GM12873 (cell line): Measurements from ENCODE around the gene THTPA.

Experiments
- TF ChIP-seq, protein P1 (sequence below): IDR thresholded peaks from 2 replicates; pipeline ENCODE4 v1.5.1; 2012; ENCODE audit warnings: low read depth, mild to moderate bottlenecking, moderate library complexity, low read length, control low read depth; ENCODE audit not compliant: insufficient read depth; ENCODE audit errors: missing control alignments

THTPA gene

GRCh38 chr14:23563473-23564180, 7.6 kb downstream of the THTPA start:
- TF ChIP-seq, protein P1, sequence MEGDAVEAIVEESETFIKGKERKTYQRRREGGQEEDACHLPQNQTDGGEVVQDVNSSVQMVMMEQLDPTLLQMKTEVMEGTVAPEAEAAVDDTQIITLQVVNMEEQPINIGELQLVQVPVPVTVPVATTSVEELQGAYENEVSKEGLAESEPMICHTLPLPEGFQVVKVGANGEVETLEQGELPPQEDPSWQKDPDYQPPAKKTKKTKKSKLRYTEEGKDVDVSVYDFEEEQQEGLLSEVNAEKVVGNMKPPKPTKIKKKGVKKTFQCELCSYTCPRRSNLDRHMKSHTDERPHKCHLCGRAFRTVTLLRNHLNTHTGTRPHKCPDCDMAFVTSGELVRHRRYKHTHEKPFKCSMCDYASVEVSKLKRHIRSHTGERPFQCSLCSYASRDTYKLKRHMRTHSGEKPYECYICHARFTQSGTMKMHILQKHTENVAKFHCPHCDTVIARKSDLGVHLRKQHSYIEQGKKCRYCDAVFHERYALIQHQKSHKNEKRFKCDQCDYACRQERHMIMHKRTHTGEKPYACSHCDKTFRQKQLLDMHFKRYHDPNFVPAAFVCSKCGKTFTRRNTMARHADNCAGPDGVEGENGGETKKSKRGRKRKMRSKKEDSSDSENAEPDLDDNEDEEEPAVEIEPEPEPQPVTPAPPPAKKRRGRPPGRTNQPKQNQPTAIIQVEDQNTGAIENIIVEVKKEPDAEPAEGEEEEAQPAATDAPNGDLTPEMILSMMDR = no peak

DNA sequence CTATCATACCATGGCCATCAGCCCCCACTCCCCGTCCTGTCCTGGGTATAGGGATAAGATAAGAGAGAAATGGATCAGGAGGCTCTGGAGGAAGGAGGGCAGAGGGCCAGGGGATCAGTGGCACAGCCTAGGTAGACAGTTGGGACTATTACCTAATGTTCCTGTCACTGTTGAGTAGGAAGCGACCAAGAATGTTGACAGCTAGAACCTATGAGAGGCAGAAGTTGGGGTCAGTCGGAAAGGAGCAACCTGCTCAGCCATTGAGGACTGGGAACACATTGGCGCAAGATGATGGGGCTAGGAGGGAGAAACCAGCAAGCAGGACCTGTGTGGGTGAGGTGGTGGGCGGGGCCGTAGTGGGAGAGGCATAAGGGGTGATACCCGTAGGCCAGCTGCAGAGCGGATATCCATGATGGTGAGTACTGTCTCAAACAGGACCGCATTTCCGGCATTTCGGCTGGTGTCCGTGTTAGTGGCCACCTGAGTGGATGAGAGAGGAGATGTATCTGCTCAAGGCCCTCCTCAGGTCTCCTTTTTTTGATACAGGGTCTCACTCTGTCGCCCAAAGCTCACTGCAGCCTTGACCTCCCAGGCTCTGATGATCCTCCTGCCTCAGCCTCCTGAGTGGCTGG, 8.2 kb downstream of the THTPA start:
- TF ChIP-seq, protein P1 = no peak

DNA sequence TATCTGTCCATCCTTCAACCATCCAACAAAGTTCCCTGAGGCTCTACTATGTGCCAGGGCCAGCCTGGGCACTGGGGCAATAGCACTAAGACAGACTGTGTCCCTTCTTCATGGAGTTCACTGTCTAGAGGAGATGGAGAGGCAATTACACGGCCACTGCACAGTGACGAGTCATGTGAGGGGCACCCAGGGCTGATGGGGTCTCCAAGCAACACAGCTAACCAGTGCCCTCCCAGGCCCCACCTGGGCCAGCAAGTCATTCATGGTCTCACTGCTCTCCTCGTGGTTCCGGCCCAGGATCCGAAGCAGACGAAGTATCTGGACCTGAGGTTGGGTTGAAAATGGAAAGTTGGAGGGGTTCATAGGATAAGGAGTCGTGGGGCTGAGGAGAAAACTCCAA, 8.8 kb downstream of the THTPA start:
- TF ChIP-seq, protein P1 = no peak

DNA sequence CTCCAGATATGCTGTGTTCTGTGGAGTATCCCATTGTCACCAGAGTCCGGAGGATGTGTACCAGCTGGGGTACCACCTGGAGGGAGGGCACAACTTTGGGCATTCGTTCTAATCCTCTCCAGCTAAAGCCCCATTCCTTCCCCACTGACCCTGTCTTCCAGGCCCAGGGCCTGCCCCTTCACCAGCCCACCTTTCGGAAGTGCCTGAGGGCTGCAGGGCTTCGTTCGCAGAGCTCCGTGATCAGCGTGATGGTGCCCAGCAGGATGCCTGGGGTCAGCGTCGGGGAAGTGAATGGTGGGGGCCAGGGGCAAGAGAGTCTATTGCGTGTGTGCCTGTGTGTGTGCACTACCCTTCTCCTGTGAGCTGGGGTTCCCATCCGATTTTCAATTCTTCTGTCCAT, 9.6 kb downstream of the THTPA start:
- TF ChIP-seq, protein P1 = no peak

- TF ChIP-seq, protein P1 = no peak
Observed at GRCh38 chr14:23566112-23566777, 10.2 kb downstream of the THTPA start.

DNA sequence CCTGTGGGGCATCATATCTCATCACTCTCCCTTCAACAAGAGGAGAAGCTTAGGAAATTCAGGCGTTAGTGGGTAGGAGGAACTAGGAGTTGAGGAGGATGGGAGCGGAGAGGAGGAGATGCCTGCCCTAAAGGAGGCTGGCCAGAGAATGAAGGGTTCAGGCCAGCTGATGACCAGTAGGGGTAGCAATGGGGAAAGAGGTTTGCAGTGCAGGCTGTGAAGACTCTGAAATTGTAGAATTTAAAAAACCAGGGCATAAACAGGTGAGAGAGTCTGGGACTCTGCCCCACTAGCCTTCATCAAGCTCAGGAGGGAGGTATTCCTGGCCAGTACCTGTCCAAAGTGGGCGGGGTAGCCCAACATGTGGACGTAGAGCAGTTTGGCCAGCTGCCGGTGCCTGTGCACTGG, 10.7 kb downstream of the THTPA start:
- TF ChIP-seq, protein P1 = peak; percentile 18

- TF ChIP-seq, protein P1 = no peak
Observed at GRCh38 chr14:23567186-23568020, 11.3 kb downstream of the THTPA start, which contains the start of gene AP1G2. TSS of gene AP1G2 (minus strand) at chr14:23567791. CDS start at chr14:23567314, 477 bp downstream.
